GM13976 (cell line): ENCODE results near the gene IL1RL1.

Experiments
- DNase-seq: peaks from one replicate; pipeline ENCODE4 v3.0.0; 2012; ENCODE audit warnings: low spot score
- in situ Hi-C: fragments of 300-500 bp; cut with MboI; formaldehyde crosslinking; loops from one replicate; pipeline ENCODE4 v1.12.0; 2022; ENCODE audit warnings: low sequenced_read_pairs, mixed read lengths, inconsistent platforms; ENCODE audit not compliant: unreplicated experiment
- TF ChIP-seq, protein P1 (sequence below): IDR thresholded peaks from 2 replicates; pipeline ENCODE4 v1.5.1; 2012; ENCODE audit warnings: borderline replicate concordance, mild to moderate bottlenecking; ENCODE audit not compliant: insufficient read depth; ENCODE audit errors: extremely low read depth, missing control alignments, control extremely low read depth

IL1RL1 gene

DNA sequence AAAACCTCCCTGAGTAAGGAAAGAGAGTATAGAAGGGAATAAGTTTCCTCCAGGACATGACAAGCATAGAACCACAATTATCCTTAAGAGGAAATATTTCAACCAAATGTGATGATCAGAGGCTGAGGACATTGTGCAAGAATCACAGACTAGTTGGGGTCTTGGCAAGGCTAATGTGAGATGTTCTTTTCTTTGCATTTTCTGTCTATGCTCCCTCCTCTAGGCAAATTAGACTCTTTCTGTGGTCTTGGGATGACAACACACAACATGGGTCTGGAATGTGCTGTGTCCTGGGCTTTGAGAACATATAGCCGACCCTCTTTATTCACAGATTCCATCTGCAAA lies 32.0 kb upstream of the IL1RL1 start:
- in situ Hi-C loops, result no loop called here
- TF ChIP-seq, protein P1, sequence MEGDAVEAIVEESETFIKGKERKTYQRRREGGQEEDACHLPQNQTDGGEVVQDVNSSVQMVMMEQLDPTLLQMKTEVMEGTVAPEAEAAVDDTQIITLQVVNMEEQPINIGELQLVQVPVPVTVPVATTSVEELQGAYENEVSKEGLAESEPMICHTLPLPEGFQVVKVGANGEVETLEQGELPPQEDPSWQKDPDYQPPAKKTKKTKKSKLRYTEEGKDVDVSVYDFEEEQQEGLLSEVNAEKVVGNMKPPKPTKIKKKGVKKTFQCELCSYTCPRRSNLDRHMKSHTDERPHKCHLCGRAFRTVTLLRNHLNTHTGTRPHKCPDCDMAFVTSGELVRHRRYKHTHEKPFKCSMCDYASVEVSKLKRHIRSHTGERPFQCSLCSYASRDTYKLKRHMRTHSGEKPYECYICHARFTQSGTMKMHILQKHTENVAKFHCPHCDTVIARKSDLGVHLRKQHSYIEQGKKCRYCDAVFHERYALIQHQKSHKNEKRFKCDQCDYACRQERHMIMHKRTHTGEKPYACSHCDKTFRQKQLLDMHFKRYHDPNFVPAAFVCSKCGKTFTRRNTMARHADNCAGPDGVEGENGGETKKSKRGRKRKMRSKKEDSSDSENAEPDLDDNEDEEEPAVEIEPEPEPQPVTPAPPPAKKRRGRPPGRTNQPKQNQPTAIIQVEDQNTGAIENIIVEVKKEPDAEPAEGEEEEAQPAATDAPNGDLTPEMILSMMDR, result no peak
- no peak for DNase-seq

DNA sequence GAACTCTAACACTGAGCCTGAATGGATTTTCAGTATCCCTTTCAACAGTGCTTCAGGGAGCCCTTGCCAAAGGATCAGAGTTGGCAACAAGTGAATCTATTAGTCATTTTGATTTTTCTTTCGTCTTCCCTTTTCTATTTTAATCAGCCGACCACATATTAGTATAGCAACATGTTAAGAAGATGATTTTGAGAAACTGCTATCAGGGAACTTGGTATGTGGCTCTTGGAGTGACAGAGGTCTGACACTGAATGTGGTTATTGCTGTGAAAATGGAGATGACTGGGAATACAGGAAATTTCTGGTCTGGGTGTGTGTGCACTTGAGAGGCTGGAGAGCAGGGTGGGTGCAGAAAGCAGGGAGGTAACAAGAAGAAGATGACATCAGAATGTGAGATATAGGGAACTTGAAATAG lies 28.7 kb upstream of the IL1RL1 start:
- in situ Hi-C loops, result no loop called here
- no peak for DNase-seq
- TF ChIP-seq, protein P1, result no peak

DNA sequence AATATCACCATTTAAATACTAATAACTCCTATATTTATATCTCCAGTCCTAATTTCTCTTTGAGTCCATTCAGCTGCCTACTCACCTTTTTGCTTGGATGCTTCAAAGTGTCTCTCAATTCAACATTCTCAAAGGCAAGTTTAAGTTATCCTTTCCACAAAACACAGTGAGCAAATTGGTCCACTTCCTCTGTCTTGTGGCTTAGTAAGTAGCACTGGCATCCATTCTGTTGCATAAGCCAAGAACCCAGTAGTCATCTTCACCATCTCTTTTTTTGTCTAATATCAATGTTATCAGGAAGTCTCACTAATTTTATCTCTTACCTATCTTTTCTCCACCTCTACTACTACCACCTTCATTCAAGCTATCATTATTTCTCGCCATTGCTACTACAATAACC lies 27.4 kb upstream of the IL1RL1 start:
- TF ChIP-seq, protein P1, result no peak
- DNase-seq, result no peak
- in situ Hi-C loops, result no loop called here

DNA sequence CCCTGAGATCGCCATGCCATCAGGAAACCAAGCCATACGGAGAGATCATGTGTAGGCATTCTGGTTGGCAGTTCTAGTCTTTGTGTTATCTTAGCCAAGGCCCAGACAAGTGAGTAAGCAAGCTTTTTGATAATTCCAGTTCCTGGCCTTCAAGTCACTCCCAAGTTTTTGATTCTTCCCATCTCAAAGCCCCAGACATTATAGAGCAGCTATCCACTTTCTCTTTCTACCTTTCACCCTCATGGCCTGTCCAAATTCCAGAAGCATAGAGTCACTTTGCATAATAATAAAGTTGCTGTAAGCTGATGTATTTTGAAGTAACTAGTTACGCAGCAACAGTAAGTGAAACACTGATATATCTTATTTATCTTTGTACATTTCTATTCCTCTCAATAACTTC lies 26.8 kb upstream of the IL1RL1 start:
- in situ Hi-C loops, result no loop called here
- TF ChIP-seq, protein P1, result no peak
- DNase-seq, result no peak

DNA sequence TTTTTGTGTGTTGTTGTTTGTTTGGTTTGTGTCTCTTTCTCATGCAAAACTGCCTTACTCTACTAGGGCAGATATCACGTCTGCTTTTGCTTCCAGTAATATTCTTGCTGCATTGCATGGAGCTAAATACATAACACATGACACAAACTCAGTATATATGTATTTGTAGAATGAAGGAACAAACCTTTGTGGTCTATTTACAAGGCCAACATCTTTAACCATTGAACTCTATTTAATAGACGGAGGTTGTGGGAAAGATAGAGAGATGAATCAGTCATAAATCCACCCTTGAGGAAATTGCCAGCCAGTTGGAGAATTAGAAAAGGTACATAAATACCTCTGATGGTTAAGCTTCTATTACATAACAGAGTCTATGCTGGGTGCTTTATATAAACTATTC lies 26.0 kb upstream of the IL1RL1 start:
- in situ Hi-C loops, result no loop called here
- no peak for DNase-seq
- TF ChIP-seq, protein P1, result no peak

DNA sequence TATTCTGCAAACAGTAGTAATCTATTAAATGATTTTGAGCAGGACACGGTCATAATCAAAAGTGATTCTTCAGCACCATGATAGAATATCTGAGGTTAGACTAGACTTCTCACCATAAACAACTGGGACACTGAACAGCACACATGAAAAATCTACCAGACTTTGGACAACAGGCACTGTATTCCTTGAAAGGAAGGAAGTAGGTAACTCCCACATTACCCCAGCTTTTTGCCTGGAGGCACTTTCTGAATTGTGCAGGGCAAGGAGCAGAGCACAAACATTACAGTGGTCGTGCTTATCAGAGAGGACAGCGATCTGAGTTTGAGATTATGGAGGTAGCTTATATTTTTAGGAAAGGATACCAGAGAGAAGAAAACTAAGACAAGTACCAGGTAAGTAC lies 25.3 kb upstream of the IL1RL1 start:
- DNase-seq, result no peak
- in situ Hi-C loops, result no loop called here
- TF ChIP-seq, protein P1, result no peak

DNA sequence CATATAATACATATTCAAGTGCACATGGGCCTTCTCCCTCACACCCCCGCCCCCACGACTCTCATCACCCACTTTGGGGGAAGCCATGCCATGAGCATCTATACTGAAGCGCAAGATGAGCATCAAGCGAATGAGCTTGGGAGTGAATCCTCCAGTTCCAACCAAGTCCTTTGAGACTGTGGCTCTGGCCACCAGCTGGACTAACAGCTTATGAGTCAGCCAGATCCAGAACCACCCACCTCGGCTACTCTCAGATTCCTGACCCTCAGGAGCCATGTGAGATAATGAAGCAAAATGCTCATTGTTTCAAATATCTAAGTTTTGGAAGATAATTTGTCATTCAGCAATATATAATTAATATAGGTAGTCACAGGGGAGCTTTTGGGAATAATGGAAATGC lies 22.2 kb upstream of the IL1RL1 start:
- TF ChIP-seq, protein P1, result no peak
- no peak for DNase-seq
- in situ Hi-C loops, result no loop called here
